COLO668 (cell line): ENCODE measurements around the gene RALY.
A peak's percentile ranks its signal among the peaks of the same experiment; 100 is the strongest.

Experiments
- DNase-seq: peaks from one replicate; lab custom pipeline; 2025; ENCODE audit not compliant: unreplicated experiment; lab: John Stamatoyannopoulos, UW

The RALY gene

DNA sequence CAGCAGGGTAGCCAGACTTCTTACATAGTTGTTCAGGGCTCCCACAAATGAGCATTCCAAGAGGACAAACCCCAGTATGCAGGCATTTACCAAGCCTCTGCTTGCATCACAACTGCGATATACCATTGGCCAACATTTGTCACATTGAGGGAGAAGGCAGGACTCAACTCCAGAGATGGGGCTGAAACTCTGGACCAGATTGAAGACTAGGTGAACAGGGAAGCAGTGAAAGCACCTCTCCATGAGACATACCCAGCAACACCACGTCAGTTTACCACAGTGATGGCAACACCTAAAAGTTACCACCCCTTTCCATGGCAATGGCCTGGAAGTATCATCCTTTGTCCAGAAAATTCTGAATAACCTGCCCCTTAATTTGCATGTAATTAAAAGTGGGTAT, 7.9 kb upstream of the RALY start:
- DNase-seq: no peak

DNA sequence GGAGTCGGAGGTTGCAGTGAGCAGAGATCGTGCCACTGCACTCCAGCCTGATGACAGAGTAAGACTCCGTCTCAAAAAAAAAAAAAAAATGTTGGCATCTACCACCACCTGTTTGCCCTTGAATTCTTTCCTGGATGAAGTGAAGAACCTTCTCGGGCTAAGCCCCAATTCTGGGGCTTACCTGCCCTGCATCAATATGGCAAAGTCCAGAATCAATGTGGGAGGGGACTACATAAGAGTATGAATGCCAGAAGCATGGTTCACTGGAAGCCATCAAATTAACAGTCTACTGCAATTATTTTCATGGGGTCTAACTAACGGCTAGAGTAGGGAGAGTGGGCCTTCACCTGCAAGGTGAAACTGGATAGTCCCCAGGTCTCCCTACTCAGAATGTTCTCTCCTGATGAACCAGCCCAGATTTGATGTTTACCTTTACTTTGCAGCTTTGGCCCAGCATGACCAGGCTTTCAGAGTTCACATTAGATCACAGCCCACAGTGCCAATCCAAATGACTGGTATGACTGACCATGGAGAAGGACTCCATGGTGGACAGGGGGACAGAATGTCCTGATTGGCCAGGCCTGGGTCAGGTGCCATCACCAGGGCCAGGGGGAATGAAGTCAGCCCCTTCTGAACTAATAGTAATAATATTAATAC, 7.0 kb upstream of the RALY start:
- no peak for DNase-seq

DNA sequence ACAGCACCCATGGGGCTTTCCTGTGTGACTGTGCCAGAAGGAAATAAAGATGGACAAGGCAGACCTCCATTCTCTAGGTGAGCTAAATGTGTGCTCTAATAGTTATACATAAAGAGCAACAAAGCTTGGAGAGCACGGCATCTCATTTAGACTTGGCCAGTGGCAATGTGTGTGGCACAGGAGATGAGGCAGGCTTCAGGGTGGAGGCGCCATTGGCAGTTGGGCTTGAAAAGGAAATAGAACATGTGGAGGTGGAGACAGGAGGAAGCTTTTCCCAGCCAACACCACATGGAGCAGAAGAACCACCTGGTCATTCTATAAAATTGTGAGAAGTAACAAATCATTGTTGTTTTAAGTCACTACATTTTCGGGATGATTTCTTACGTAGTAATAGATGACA, 3.6 kb upstream of the RALY start:
- DNase-seq: no peak

DNA sequence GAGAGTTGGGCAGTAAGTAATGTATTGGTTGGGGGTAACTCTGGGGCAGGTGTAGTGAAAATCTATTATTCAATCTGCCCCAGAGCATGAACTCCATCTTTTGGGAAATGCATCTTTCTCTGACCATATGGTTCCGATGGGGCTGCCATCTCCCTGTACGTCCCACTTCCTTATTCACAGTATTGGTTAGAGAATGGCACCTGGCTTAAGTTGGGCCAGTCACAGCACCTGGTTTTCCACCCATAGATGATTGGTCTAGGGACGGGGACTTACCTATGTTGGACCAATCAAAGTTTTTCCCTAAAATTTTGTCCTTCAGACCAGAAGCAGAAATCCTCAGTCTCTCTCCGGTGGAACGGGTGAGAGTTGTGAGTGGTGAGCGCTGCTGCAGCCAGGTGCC, 2.2 kb upstream of the RALY start:
- no peak for DNase-seq

DNA sequence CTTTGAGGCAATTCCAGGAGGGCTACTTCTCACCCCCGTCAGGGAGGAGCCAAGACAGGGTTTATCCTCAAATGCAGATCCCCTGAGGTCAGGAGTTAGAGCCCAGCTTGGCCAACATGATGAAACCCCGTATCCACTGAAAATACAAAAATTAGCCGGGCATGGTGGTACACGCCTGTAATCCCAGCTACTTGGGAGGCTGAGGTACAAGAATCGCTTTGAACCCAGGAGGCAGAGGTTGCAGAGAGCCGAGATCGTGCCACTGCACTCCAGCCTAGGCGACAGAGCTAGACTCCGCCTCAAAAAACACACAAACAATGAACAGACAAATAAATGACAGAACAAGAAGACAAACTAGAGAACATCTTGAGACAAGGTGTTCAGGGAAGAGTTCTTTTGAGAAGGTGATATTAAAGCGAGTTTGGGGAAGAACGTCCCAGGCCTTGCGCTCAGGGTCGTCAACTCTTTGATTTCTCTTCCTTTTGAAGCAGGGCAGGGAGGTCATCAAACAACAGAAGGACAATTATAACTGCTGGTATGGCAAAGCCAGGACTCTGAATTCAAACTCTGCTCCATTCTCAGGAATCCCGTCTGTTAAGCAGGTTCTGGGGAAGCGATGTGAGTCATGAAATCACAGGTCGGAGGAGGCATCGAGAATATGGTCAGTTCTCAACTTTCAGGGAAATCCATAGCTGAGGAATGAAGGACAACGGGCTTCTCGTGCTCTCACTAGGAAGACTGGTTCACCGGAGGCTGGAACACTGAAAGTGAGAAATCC, 1.4 kb upstream of the RALY start:
- DNase-seq: no peak

DNA sequence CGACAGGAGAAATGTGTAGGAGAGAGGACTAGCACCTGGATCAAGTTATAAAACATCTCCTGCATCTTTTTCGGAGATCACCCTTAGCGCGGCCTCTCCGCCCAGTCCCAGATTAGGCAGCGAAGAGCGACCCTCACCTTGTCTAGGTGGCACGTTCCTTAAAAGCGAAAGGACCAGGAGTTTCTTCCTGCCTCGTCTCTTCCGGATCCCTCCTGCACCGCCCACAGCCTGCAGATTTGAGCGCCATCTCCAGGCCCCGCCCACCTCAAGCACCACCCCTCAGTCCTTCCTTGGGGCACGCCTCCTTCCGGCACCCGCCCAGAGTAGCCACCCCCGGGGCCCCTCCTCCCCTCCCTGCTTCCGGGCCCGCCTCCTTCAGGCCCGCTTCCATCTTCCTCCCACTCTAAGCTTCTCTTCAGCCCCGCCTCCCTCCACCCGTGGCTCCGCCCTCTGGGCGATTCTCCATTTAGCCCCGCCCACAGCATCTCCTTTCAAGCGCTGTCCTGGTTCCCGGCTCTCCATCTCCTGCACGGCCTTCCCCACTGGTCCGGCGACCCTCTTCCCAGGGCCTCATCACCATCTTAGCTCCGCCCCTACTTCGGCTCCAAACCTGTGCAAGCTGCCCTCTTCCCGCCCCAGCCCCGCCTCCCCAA, 662 bp upstream of the RALY start:
- DNase-seq: peak; percentile 99

DNA sequence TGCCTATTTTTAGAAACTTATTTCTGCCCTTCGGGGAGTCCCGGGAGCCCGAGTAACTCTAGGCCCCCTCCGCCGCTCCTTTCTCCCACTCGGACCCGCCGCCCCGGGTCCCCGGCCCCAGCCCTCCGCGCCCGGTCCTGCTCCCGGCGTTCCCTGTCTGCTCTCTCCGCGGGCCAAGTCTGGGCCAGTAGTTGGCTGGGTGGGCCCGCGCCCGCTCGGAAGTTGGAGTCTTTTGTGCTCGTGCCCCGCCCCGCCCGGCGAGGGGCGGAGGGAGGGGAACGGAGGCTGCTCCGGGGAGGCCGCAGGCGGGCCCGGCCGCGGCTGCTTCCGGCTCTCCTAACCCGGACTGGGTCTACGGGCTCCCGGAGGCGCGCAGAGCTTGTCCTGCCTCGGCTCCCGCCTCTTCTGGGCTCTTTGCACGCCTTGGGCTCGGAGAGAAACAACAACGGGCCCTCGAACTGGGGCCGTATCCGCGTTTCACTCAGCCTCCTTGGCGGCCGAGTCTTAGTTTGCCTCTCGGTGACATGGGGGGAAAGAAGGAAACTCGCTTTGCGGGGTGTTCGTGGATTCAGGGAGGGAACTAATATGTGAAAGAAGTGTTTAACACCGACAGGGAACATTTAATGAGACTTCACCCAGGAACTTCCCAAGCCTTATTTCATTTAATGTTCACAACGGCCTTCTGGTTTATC, 657 bp downstream of the RALY start:
- peak; percentile 90 for DNase-seq

DNA sequence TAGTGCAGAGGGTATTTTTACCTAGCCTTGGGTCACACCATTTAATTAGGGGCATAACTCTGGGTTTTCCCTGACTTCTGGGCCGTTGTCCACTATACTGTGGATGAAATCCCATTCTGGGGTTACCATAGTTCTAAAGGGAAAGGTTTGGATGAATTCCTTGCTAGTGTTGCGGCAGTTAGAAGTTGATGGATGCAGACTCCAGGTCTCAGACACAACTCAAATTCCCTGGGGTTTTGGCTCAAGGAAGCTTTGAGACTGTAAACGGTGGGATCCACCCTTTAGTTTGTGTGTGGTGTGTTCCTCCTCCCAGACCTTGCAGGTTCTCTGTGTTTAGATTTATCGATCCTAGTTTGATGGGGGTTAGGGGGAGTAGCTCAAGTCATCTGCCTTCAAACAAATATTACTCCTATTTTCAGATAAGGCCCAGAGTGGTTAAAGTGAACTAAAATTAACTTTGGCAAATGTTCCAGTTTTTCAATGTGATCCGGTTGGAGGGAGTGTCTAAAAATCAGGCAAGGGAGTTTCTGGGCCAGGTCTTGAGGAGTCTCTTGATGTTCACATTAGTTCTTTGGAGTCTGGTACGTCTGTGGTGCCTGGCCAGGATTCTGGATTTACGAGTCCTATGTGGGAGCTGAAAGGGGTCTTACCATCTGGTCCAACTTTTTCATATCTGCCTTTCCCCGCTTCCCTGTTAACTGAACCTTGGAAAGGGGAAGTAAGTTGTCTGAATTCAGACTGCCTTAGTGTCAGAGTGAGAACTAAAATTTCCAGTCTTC, 1.5 kb downstream of the RALY start:
- no peak for DNase-seq

DNA sequence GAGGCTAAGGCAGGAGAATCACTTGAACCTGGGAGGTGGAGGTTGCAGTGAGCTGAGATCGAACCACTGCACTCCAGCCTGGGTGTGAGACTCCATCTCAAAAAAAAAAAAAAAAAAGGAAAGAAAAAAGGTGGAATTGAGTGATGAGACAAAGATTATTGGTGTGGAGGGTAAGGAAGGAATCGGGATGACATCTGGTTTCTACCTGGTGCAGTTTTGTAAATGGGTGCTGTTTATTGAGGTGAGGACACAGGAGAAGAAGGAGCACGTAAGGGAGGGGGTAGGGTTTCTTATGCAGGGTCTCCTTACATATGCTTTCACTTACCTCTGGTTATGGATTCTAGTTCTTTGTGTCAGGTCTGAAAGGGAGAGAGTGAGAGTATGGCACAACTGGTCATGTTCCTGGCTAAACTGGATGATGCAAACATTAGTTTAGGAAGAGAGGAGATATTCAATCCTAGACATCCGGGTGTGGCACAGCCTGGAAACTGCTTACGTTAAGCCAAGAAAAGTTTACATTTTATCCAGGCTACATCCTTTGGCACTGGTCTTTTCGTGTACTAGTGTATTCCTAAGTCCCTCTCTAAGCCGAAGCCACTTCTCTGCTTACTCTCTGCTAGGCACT, 5.4 kb downstream of the RALY start:
- DNase-seq: no peak

DNA sequence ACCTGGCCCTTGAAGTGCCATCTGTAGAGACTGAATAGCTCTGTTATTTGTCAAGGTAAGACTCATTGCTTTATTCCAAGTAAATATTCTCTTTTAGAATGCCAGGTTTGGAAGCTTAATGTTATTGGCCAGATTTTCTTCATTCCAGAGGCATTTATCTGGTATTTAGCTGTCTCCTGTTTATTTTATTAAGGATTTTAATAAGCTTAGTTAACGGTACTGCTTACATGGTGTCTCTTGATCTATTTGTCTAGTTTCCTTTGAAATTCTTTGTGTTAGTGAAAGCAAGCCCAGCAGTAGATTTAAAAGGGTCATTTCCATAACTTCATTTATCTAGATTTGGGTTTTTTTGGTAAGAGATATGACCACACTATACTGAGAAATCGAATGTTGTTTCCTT, 7.7 kb downstream of the RALY start:
- DNase-seq: no peak

DNA sequence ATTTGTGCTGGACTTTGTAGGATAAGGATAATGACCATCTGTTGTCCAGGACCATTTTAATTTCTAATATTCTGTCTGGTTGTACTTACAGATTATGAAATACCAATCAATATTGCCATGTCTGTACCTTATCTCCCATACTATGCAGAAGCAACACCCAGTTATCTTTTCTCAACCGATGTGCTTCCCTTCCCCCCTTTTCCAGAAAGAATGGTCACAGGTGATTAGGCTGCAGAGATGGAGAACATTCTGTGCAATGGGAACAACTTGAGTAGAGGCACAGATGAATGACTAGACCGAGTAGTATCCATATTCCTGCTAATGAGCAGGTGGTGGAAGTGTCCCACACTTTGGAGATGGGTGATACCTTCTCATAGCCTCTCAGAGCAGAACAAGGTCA, 10.5 kb downstream of the RALY start:
- no peak for DNase-seq

DNA sequence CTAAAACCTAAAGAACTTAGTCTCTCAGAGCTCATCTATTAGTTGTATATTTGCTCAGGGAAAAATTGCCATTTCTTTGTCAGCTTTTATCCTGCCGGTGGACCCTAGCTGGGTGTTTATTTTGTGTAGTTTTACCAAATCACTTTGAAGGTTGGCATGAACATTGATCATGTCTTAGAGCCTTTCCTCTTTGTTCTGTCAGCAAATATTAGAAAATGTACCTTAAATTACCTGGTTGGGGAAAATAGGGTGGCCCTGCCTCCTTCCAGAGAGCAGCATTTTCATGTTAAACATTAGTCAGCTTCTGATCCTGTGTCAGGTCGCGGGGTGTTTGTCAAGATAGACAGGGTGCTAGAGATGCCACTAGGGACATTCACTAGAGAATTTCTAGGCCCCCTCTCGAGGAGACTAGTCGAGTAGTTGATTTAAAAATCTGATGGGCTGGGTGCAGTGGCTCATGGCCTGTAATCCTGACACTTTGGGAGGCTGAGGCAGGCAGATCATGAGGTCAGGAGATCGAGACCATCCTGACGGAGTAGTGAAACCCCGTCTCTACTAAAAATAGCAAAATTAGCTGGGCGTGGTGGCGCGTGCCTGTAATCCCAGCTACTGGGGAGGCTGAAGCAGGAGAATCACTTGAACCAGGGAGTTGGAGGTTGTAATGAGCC, 11.2 kb downstream of the RALY start:
- DNase-seq: no peak

DNA sequence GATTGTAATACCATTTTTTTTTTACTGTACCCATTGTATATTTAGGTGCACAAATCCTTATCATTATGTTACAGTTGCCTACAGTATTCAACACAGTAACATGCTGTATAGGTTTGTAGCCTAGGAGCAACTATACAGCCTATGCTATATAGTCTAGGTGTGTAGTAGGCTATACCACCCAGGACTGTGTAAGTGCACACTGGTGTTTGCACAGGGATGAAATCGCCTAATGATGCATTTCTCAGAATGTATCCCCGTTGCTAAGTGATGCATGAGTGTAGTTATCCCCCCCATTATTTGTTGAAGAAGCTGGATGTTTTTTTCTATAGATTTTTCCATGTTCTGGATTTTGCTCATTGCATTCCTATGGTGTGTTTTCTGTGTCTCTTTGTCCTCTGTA, 12.9 kb downstream of the RALY start:
- no peak for DNase-seq

DNA sequence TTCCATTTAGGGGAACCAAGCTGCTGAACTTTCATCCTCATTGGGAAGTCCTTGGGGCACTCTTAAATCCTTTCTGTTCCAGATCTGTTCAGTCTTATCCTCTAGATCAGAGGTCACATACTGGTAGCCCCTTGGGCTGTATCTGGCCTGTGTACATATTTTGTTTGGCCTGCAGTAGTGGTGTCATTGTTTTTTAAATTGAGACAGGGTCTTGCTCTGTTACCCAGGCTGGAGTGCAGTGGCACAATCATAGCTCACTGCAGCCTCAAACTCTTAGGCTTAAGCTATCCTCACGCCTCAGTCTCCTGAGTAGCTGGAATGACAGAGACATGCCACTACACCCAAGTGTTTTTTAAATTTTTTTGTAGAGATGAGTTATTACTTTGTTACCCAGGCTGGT, 14.8 kb downstream of the RALY start:
- DNase-seq: no peak

DNA sequence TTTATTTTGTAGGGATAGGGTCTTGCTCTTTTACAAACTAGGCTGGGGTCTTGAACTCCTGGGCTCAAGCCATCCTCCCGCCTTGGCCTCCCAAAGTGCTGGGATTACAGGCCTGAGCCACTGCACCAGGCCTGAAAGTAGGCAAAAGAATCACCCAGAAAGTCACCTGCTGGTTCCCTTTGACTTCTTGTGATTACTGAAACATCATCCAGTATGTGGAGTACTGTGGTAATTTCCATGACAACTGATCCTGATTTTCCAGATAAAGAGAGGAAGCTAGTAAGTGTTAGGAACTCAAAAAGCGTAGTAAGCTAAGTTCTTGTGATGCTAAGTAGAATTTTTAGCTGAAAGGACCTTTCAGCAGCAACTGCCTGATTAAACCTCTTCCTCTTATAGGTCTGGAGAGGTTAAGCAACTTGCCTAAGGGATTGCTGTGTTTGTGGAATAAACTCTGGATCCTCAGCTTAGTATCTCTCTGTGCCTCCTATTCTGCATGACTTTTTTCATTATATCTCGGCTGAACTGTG, 16.8 kb downstream of the RALY start:
- DNase-seq: no peak

DNA sequence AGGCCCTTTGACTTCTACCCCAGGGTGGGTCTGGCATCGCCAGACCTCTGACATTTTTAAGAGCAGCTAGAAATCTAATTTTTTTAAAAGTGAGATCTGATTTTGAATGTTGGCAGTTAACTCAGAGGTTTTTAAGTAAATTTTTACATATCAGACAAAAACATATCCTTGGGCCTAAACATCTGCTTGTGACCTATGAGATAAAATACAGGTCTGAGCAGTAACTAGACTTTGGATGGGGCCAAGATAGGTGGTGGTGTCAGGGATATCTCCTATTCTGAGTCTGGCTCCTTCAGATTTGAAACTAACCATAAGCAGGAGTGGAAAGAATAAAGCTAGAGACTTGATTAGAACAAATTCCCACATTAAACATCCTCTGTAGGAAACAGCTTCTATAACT, 17.6 kb downstream of the RALY start:
- no peak for DNase-seq

DNA sequence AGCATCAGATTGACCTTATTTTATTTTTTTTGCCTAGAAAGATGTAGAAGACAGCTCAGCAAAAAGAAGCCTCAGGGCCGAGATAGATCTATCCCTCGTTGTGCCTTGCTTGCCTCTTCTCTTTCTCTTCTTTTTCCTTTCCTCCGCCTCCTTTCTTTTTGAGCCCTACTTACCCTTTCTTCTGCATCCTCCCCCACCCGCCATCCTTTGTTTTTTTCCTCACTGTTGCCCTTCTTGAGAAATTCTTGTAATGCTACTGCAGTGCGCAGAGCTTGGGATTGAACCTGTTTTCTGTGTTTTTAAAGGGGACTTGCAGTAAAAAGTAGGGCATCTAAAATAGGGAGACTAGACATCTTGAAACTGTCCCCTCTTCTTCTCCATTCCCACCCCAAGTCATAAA, 18.6 kb downstream of the RALY start:
- no peak for DNase-seq

DNA sequence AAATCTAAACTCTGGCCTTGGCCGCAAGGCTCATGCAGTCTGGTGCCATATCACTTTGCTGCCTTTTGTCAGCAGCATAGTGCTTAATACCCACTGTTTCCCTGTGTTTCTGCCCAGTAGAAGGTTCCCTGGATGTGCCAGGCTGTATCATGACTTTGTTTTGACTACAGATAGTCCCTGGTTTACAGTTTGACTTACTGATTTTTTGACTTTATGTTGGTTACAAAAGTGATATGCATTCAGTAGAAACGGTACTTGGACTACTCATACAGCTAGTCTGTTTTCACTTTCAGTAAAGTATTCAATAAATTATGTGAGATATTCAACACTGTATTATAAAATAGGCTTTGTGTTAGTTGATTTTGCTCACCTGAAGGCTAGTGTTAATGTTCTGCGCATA, 19.0 kb downstream of the RALY start:
- DNase-seq: no peak

DNA sequence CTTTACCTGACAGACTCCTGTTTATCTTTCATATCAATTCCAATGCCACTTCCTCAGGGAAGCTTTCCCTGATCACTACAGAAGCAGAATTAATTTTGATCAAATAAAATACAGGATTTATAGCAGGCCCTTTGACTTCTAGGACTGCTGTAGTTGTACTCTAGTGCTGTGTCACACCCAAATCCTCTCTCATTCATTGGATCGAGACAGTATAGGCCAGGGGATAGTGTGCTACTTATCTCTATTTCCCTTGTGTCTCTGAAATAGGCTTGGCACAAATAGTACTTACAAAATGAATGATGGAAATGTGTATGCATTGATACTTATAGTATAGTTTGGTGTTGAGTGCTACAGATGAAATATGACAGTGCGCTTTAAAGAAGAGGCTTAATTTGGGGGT, 19.8 kb downstream of the RALY start:
- no peak for DNase-seq

DNA sequence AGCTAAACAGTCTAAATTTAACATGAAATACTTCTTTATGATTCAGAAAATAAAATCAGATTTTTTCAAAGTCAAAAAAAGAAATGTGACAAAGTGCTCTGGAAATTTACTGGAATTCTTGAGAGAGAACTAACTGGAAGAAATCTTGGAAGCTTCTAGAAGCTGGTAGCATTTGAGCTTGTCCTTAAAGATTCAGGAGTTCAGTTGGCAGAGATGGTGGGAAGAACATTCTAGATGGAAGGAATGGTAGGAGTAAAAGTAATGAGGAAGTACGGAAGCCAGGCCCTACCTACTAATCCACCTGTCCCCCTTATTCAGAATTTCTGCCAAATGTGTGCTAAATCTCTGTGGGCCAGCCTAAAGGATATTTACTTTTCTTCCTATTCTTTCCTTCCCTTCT, 21.2 kb downstream of the RALY start:
- DNase-seq: no peak
